ENCODE measurements around the gene GRIK4. TPM values are rescaled to one million over a fixed set of nuclear protein-coding genes. Genes with fewer than 3 reads are reported as not detected.
"Not testable (repeated sequence)": the region's sequence is repeated elsewhere in the genome, so short reads cannot be mapped to it uniquely, and the experiment has no call there.

GRIK4 gene
- total RNA-seq, 2 experiments from 2014 or later, result 0.08 TPM; not detected in 1

GRCh38 chr11:120747850-120748814, 236.6 kb downstream of the GRIK4 start:
- ChIA-PET POLR2A (no interaction called here), CTCF (no interaction called here)

GRCh38 chr11:120749395-120749794, 237.8 kb downstream of the GRIK4 start:
- POLR2A ChIA-PET, result no interaction called here

GRCh38 chr11:120750647-120751549, 239.3 kb downstream of the GRIK4 start:
- CTCF ChIA-PET, result no interaction called here

More at GRCh38 chr11:120749395-120749794, 237.8 kb downstream of the GRIK4 start:
- CTCF ChIA-PET, result no interaction called here

GRCh38 chr11:120751550-120751949, 240.0 kb downstream of the GRIK4 start:
- CTCF ChIA-PET, result no interaction called here
- POLR2A ChIA-PET, result no interaction called here

More at GRCh38 chr11:120750647-120751549, 239.3 kb downstream of the GRIK4 start:
- POLR2A ChIA-PET, result no interaction called here

- CTCF ChIA-PET, result no interaction called here
- POLR2A ChIA-PET, result no interaction called here
Observed at GRCh38 chr11:120752668-120753067, 241.1 kb downstream of the GRIK4 start.

DNA sequence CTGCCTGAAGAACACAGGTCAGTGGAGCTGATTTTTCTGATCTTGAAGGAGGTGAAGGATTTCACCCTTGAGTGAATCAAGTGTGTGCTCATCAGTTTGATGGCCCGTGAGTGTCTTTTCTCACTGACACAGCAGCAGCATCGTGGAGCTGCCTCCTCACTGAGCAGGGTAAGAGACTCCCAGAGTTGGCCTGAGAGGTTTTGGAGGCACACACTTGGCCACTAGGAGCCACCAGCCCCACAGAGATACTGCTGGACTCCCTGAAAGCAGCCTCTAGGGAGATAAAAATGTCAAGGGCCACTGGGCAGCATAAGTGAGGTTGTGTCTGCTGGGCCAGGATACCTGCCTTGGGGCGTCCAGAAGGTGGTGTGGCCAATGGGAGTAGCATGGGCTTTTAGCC, 245.4 kb downstream of the GRIK4 start:
- ChIA-PET POLR2A (no interaction called here), CTCF (no interaction called here)

GRCh38 chr11:120759046-120759445, 247.5 kb downstream of the GRIK4 start:
- POLR2A ChIA-PET, result no interaction called here

DNA sequence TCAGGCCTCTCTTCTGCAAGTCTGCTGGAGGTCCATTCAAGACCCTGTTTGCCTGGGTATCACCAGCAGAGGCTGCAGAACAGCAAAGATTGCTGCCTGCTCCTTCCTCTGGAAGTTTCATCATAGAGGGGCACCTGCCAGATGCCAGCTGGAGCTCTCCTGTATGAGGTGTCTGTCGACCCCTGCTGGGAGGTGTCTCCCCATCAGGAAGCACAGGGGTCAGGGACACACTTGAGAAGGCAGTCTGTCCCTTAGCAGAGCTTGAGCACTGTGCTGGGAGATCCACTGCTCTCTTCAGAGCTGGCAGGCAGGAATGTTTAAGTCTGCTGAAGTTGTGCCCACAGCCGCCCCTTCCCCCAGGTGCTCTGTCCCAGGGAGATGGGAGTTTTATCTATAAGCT, 254.2 kb downstream of the GRIK4 start:
- POLR2A ChIA-PET, CTCF ChIA-PET: not testable (repeated sequence)

More at GRCh38 chr11:120759046-120759445, 247.5 kb downstream of the GRIK4 start:
- CTCF ChIA-PET, result no interaction called here

- POLR2A ChIA-PET, result no interaction called here
- CTCF ChIA-PET, result no interaction called here
Observed at GRCh38 chr11:120766318-120766717, 254.8 kb downstream of the GRIK4 start.

DNA sequence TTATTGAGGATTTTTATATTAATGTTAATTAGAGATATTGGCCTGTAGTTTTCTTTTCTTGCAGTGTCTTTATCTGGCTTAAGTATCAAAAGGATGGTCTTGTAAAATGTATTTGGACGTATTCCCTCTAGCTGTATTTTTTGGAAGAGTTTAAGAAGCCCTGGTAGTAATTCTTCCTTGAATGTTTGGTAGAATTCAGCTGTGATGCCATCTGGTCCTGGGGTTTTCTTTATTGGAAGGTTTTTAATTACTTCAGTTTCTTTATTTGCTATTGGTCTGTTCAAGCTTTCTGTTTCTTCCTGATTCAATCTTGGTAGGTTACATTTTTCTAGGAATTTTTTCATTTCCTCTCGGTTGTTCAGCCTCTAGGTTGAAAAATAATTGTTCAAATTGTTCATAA, 257.4 kb downstream of the GRIK4 start:
- ChIA-PET CTCF (interaction anchor here (1.1 kb wide), 1 partner anchor 258 kb away, joined by 3 read pairs; no protein-coding TSS in a partner anchor), POLR2A (interaction anchor here (0.6 kb wide), 1 partner anchor 476 kb away, joined by 3 read pairs; no protein-coding TSS in a partner anchor)

- ChIA-PET POLR2A (no interaction called here), CTCF (interaction anchor here (1.1 kb wide), 1 partner anchor 259 kb away, joined by 3 read pairs; no protein-coding TSS in a partner anchor)
Observed at GRCh38 chr11:120769906-120770305, 258.4 kb downstream of the GRIK4 start.

- POLR2A ChIA-PET, result no interaction called here
- CTCF ChIA-PET, result no interaction called here
Observed at GRCh38 chr11:120771551-120772060, 260.1 kb downstream of the GRIK4 start.

GRCh38 chr11:120773501-120774031, 262.0 kb downstream of the GRIK4 start:
- CTCF ChIA-PET, result no interaction called here
- POLR2A ChIA-PET, result no interaction called here

- CTCF ChIA-PET, result no interaction called here
- POLR2A ChIA-PET, result no interaction called here
Observed at GRCh38 chr11:120774591-120775386, 263.2 kb downstream of the GRIK4 start.

- CTCF ChIA-PET, result no interaction called here
- POLR2A ChIA-PET, result no interaction called here
Observed at GRCh38 chr11:120775986-120776951, 264.7 kb downstream of the GRIK4 start.

- ChIA-PET CTCF (no interaction called here), POLR2A (no interaction called here)
Observed at GRCh38 chr11:120778685-120779490, 267.3 kb downstream of the GRIK4 start.

DNA sequence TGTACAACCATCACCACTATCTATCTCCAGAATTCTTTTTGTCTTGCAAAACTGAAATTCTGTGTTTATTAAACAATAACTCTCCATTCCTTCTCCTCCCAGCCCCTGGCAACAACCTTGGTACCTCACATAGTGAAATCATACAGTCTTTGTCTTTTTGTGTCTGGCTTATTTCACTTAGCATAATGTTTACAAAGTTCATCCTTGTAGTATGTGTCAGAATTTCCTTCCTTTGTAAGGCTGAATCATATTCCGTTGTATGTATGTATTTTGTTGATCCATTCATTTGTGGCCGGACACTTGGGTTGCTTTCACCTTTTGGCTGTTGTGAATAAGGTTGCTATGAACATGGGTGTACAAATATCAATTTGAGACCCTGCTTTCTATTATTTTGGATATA, 268.7 kb downstream of the GRIK4 start:
- POLR2A ChIA-PET, result no interaction called here

More for the DNA sequence above, 268.7 kb downstream of the GRIK4 start:
- CTCF ChIA-PET, result no interaction called here
